Stomach smooth muscle (tissue), 2 donors: ENCODE data around the gene NCS1.

Experiments
- H3K27ac ChIP-seq: one replicate; pipeline ENCODE4 v1.7.0; 2013; ENCODE audit warnings: mild to moderate bottlenecking, low read length, inconsistent platforms
- H3K27me3 ChIP-seq, 2 donors: one replicate each; pipeline ENCODE4 v1.7.0; 2013; ENCODE audit warnings: low read length in 2 of 2; ENCODE audit not compliant: insufficient read depth in 2 of 2, control insufficient read depth in 1 of 2
- H3K36me3 ChIP-seq, 2 donors: one replicate each; pipeline ENCODE4 v1.7.0; 2013; ENCODE audit warnings: low read length in 2 of 2; ENCODE audit not compliant: control insufficient read depth in 2 of 2, insufficient read depth in 2 of 2
- H3K4me1 ChIP-seq: one replicate; pipeline ENCODE4 v1.7.0; 2013; ENCODE audit warnings: low read length; ENCODE audit not compliant: control insufficient read depth, insufficient read depth
- H3K4me3 ChIP-seq, 2 donors: one replicate each; pipeline ENCODE4 v1.7.0; 2013; ENCODE audit warnings: low read length in 2 of 2
- H3K9ac ChIP-seq, 2 donors: one replicate each; pipeline ENCODE4 v1.7.0; 2013; ENCODE audit warnings: low read length in 2 of 2, mild to moderate bottlenecking in 1 of 2
- H3K9me3 ChIP-seq, 2 donors: one replicate each; pipeline ENCODE4 v1.7.0; 2013; ENCODE audit warnings: low read length in 2 of 2; ENCODE audit not compliant: control insufficient read depth in 2 of 2
- donor health status: healthy.
- donor health status: Pancreatic carcinoma.

The NCS1 gene

DNA sequence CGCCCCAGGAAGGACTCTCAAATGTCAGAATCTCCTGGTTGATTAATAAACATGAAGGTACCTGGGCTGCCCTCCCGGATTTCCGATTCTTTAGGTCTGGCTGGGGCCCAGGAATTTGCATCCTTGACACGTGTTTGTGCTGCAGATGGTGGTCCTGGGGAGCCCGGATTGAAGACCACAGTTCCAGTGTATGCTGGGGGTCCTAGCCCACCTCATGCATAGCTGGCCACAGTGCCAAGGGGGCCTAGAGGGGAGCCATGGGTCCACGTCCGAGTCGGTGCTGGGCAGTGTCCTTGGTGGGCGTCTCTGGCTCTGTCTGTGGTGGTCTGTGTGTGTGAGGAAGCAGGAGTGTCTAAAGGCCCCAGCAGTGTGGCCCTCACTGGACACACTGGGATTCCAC lies 3.2 kb downstream of the NCS1 start:
- peaks cover 63% of the 10 kb centered on the region for H3K4me1 ChIP-seq

DNA sequence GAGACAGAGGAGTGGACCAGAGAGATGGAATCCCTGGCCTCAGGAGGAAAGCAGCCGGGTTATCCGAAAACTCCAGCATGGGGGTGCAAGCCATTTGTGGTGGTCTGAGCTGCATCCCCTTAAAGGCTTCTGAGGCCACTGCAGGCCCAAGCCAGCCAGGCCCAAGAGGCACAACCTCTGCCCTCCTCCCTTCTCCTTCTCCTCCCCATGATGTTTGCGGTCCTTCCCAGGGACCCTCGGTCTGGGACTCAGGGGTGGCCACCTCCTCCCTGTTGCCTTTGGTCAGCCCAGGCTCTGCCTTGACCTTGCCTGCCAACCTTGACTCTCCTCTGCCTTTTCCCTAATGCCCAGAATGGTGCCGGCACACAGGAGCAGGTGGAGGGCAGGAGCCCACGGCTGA lies 4.6 kb downstream of the NCS1 start:
- H3K9me3 ChIP-seq: no peaks in the 10 kb centered on the region
- no peak overlapping the region for H3K4me3 ChIP-seq
- H3K27me3 ChIP-seq: no peaks in the 10 kb centered on the region
- peak overlapping the region in 1 of 2 donors; percentile 21 for H3K9ac ChIP-seq
- peaks cover 70% of the 10 kb centered on the region for H3K4me1 ChIP-seq
- no peaks in the 10 kb centered on the region for H3K36me3 ChIP-seq
- peak overlapping the region; percentile 98 for H3K27ac ChIP-seq

More for the DNA sequence above, 3.2 kb downstream of the NCS1 start:
- H3K27me3 ChIP-seq: no peaks in the 10 kb centered on the region
- H3K9ac ChIP-seq: peak overlapping the region; percentile 60 to 61
- no peaks in the 10 kb centered on the region for H3K9me3 ChIP-seq
- H3K4me3 ChIP-seq: peak overlapping the region in 1 of 2 donors; percentile 88
- H3K27ac ChIP-seq: peak overlapping the region; percentile 98
- no peaks in the 10 kb centered on the region for H3K36me3 ChIP-seq

- peak overlapping the region in 1 of 2 donors; percentile 29 for H3K4me3 ChIP-seq
- H3K36me3 ChIP-seq: no peaks in the 10 kb centered on the region
- H3K4me1 ChIP-seq: peaks cover 79% of the 10 kb centered on the region
- H3K27ac ChIP-seq: peak overlapping the region; percentile 98
- H3K9ac ChIP-seq: peak overlapping the region; percentile 9 to 42
- H3K27me3 ChIP-seq: no peaks in the 10 kb centered on the region
- H3K9me3 ChIP-seq: no peaks in the 10 kb centered on the region
These were observed 5.9 kb downstream of the NCS1 start for GRCh38 chr9:130177898-130178805.

DNA sequence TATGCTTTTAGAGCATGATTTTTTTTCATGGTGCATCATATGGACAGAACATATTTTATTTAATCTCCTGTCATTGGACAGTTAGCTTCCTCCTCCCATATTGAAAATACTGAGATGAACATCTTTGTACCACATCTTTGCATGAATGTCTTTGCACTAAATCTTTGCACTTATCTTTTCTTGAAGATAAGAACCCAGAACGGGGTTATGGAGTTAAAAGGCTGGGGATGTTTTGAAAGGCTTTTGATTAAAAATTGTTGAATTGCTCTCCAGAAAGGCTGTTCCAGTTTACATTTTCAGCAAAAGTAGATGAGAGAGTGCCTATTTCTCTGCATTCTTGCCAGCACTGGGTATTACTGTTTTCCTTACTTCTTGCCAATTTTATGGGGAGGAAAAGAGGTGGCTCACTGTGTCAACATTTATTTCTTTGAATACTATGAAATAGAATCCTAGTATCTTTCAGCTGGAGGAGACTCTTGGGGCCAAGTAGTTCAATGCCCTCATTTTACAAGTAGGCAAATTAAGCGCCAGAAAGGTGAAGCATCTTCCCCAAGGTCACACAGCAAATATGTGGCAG lies 7.2 kb downstream of the NCS1 start:
- H3K9ac ChIP-seq: no peak overlapping the region
- no peaks in the 10 kb centered on the region for H3K27me3 ChIP-seq
- H3K9me3 ChIP-seq: no peaks in the 10 kb centered on the region
- peak overlapping the region; percentile 98 for H3K27ac ChIP-seq
- no peak overlapping the region for H3K4me3 ChIP-seq
- no peaks in the 10 kb centered on the region for H3K36me3 ChIP-seq
- peaks cover 78% of the 10 kb centered on the region for H3K4me1 ChIP-seq

- peak overlapping the region; percentile 12 to 13 for H3K9ac ChIP-seq
- H3K4me3 ChIP-seq: peak overlapping the region in 1 of 2 donors; percentile 29
- H3K9me3 ChIP-seq: no peaks in the 10 kb centered on the region
- H3K36me3 ChIP-seq: no peaks in the 10 kb centered on the region
- H3K27me3 ChIP-seq: no peaks in the 10 kb centered on the region
- peaks cover 79% of the 10 kb centered on the region for H3K4me1 ChIP-seq
- H3K27ac ChIP-seq: peak overlapping the region; percentile 98
These were observed 8.3 kb downstream of the NCS1 start for GRCh38 chr9:130180516-130180915.

- Histone ChIP-seq H3K4me3 (no peak overlapping the region), H3K36me3 (no peaks in the 10 kb centered on the region), H3K9me3 (no peaks in the 10 kb centered on the region), H3K4me1 (peaks cover 79% of the 10 kb centered on the region), H3K27me3 (no peaks in the 10 kb centered on the region), H3K9ac (no peak overlapping the region), H3K27ac (peak overlapping the region; percentile 98)
These were observed 9.6 kb downstream of the NCS1 start for GRCh38 chr9:130181678-130182380.

DNA sequence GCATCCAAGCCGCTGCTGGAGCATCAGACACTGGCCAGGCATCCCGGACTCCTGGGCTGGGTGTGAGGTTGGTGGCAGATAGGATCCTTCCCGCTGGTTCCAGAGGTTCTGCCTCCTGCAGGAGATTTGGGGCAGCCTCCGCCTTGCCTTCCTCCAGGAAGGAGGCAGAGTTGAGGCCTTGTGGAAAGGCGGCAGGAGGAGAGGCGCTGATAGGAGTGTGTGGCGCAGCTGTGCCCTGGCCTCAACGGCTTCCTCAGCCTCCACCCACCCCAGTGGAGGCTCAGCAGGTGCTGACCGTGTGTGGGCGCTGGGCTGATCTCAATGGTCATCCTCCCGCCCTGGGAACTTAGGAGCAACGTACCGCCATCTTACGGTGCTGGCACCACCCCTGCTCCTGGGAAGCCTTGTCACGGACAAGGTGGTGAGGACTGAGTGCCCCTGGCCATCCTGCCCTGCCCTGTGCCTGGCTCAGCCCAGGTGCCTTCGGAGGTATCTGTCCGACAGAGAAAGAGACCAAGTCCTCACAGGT lies 10.2 kb downstream of the NCS1 start:
- Histone ChIP-seq H3K9ac (peak overlapping the region in 1 of 2 donors; percentile 62), H3K36me3 (no peaks in the 10 kb centered on the region), H3K27ac (peak overlapping the region; percentile 98), H3K4me1 (peaks cover 77% of the 10 kb centered on the region), H3K4me3 (peak overlapping the region in 1 of 2 donors; percentile 55), H3K9me3 (no peaks in the 10 kb centered on the region), H3K27me3 (no peaks in the 10 kb centered on the region)

DNA sequence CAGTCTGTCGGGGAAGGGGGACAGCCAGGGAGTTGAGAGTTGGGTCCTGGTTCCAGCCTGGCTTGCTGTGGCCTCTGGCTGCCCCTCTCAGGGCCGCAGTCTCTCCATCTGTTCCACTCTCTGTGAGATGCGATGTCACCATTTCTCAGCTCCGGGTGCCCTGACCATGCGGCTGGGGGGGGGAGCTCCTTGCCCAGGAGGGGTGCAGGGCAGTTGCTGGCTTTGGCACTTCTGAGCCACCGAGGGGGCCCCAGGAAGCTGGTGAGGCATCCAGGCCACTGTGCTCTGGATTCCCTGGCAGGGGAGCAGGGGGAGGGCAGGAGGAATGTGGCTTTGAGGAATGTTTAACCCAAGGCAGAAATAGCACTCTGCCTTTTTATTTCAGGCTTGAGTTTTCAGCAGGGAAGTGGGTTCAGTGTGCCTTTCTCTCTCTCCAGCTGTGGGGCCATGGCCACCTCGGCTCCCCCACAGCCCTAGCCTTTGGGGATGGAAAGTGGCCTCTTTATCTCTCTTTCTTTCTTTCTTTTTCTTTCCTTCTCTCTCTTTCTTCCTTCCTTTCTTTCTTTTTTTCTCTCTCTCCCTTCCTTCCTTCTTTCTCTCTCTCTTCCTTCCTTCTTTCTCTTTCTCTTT lies 11.0 kb downstream of the NCS1 start:
- Histone ChIP-seq H3K4me1 (peaks cover 77% of the 10 kb centered on the region), H3K4me3 (peak overlapping the region in 1 of 2 donors; percentile 55)

GRCh38 chr9:130185017-130185416 lies 12.8 kb downstream of the NCS1 start:
- H3K4me1 ChIP-seq: peaks cover 86% of the 10 kb centered on the region
- no peaks in the 10 kb centered on the region for H3K27me3 ChIP-seq
- H3K4me3 ChIP-seq: peak overlapping the region; percentile 2 to 78
- H3K36me3 ChIP-seq: no peaks in the 10 kb centered on the region
- peak overlapping the region; percentile 98 for H3K27ac ChIP-seq
- peak overlapping the region; percentile 78 to 89 for H3K9ac ChIP-seq
- no peaks in the 10 kb centered on the region for H3K9me3 ChIP-seq

More for the DNA sequence above, 11.0 kb downstream of the NCS1 start:
- no peaks in the 10 kb centered on the region for H3K36me3 ChIP-seq
- H3K27ac ChIP-seq: peak overlapping the region; percentile 98
- H3K9me3 ChIP-seq: no peaks in the 10 kb centered on the region
- H3K9ac ChIP-seq: peak overlapping the region; percentile 17 to 62
- no peaks in the 10 kb centered on the region for H3K27me3 ChIP-seq

DNA sequence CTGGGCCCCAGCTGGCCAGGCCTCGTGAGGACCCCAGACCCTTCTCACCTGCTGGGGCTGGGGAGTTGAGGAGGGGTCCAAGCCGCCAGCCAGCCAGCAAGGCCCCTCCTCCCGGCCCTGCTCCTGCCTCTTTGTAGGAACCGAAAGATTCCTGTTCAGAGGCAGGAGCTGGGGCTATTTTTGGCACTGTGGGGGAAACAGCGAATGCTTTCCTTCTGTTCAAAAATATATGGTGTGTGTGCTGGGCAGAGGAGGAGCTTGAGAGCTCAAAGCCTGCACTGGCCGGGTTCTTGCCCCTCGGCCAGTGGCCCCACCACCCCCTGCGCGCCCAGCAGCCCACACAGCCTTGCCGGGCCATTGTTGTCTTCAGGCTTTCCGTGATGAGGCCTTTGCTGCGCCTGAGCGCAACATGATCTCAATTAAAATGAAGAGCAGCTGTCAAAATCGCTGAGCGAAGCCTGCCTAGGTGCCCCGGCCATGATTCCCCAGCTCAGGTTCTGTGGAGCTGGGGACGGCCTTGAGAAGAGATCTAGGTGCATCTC lies 13.4 kb downstream of the NCS1 start:
- peak overlapping the region; percentile 54 to 78 for H3K4me3 ChIP-seq
- H3K9ac ChIP-seq: peak overlapping the region; percentile 78 to 89
- H3K27ac ChIP-seq: peak overlapping the region; percentile 98
- H3K9me3 ChIP-seq: no peaks in the 10 kb centered on the region
- H3K27me3 ChIP-seq: no peaks in the 10 kb centered on the region
- peaks cover 90% of the 10 kb centered on the region for H3K4me1 ChIP-seq
- H3K36me3 ChIP-seq: no peaks in the 10 kb centered on the region
